Neural cell (in vitro differentiated cells): Measurements from ENCODE around the gene CNTFR. TPM values are rescaled to one million over a fixed set of nuclear protein-coding genes. Genes with fewer than 3 reads are reported as not detected.
A peak's percentile ranks its signal among the peaks of the same experiment; 100 is the strongest.

Source experiments
- H2AFZ ChIP-seq: fragments of 200-600, 300-800 bp; sonication (generic), shearing (Covaris generic); 2 replicates; pipeline ENCODE4 v1.6.0; 2014; ENCODE audit warnings: low read depth, mild to moderate bottlenecking, antibody characterized with exemption, low read length, moderate library complexity
- H3F3A ChIP-seq: fragments of 200-600 bp; shearing (Covaris generic); 2 replicates; pipeline ENCODE4 v1.6.1; 2016; ENCODE audit warnings: mild to moderate bottlenecking, moderate library complexity, mixed read lengths, antibody characterized with exemption, low read length; ENCODE audit not compliant: insufficient read depth, poor library complexity, severe bottlenecking
- H3K27ac ChIP-seq: fragments of 200-600, 300-800 bp; sonication (generic), shearing (Covaris generic); 2 replicates; pipeline ENCODE4 v1.5.1; 2014; ENCODE audit warnings: mild to moderate bottlenecking, low read length, moderate library complexity
- H3K27me3 ChIP-seq: fragments of 300-800, 200-600 bp; sonication (generic), shearing (Covaris generic); 2 replicates; pipeline ENCODE4 v1.6.0; 2014; ENCODE audit warnings: mild to moderate bottlenecking, low read depth, low read length, moderate library complexity; ENCODE audit not compliant: insufficient read depth
- H3K36me3 ChIP-seq: fragments of 300-800, 200-600 bp; sonication (generic), shearing (Covaris generic); 2 replicates; pipeline ENCODE4 v1.5.1; 2014; ENCODE audit warnings: mild to moderate bottlenecking, antibody characterized with exemption, low read length, moderate library complexity; ENCODE audit not compliant: insufficient read depth
- H3K4me2 ChIP-seq: fragments of 300-800, 200-600 bp; sonication (generic), shearing (Covaris generic); 2 replicates; pipeline ENCODE4 v1.6.0; 2014; ENCODE audit warnings: mild to moderate bottlenecking, low read length
- H3K4me3 ChIP-seq: fragments of 300-800, 200-600 bp; sonication (generic), shearing (Covaris generic); 2 replicates; pipeline ENCODE4 v1.5.1; 2014; ENCODE audit warnings: mild to moderate bottlenecking, low read length, moderate library complexity
- H3K79me2 ChIP-seq: fragments of 200-600 bp; shearing (Covaris generic); replicated peaks from 2 replicates; pipeline ENCODE4 v1.6.0; 2014; ENCODE audit warnings: mild to moderate bottlenecking, low read length, moderate library complexity; ENCODE audit not compliant: insufficient read depth
- H3K9ac ChIP-seq: fragments of 300-800, 200-600 bp; sonication (generic), shearing (Covaris generic); 2 replicates; pipeline ENCODE4 v1.6.1; 2016; ENCODE audit warnings: mild to moderate bottlenecking, low read length, mixed read lengths
- H3K9me2 ChIP-seq: fragments of 200-600 bp; shearing (Covaris generic); 2 replicates; pipeline ENCODE4 v1.6.1; 2016; ENCODE audit warnings: mild to moderate bottlenecking, low read length, mixed read lengths; ENCODE audit not compliant: insufficient read depth
- H3K9me3 ChIP-seq: fragments of 200-600, 300-800 bp; sonication (generic), shearing (Covaris generic); 2 replicates; pipeline ENCODE4 v1.6.1; 2016; ENCODE audit warnings: mild to moderate bottlenecking, mixed run types, low read length, moderate library complexity, mixed read lengths
- H4K20me1 ChIP-seq: fragments of 200-600 bp; shearing (Covaris generic); 2 replicates; pipeline ENCODE4 v1.6.1; 2016; ENCODE audit warnings: mild to moderate bottlenecking, mixed run types; ENCODE audit not compliant: insufficient read depth
- EP300 ChIP-seq: fragments of 450-650 bp; conservative IDR thresholded peaks from 2 replicates; pipeline ENCODE4 v1.6.1; 2014; ENCODE audit warnings: antibody characterized with exemption, mild to moderate bottlenecking, moderate library complexity; ENCODE audit not compliant: poor library complexity, severe bottlenecking
- EZH2 ChIP-seq: fragments of 200-600, 300-800 bp; shearing (Covaris generic), sonication (generic); IDR thresholded peaks from 2 replicates; pipeline ENCODE4 v1.6.1; 2014; ENCODE audit warnings: antibody characterized with exemption, low read length, borderline replicate concordance, mild to moderate bottlenecking; ENCODE audit not compliant: insufficient read depth, poor library complexity, severe bottlenecking
- MXI1 ChIP-seq: fragments of 450-650 bp; conservative IDR thresholded peaks from 2 replicates; pipeline ENCODE4 v1.6.1; 2014; ENCODE audit warnings: antibody characterized with exemption, mild to moderate bottlenecking; ENCODE audit not compliant: poor library complexity, severe bottlenecking
- POLR2AphosphoS5 ChIP-seq: IDR thresholded peaks from 2 replicates; pipeline ENCODE4 v1.6.1; 2012
- RAD21 ChIP-seq: fragments of 450-650 bp; conservative IDR thresholded peaks from 2 replicates; pipeline ENCODE4 v1.6.1; 2014; ENCODE audit warnings: antibody characterized with exemption, mild to moderate bottlenecking, moderate library complexity
- REST ChIP-seq: IDR thresholded peaks from 2 replicates; pipeline ENCODE4 v1.6.1; 2012; ENCODE audit warnings: borderline replicate concordance
- SMC3 ChIP-seq: fragments of 450-650 bp; conservative IDR thresholded peaks from 2 replicates; pipeline ENCODE4 v1.6.1; 2014; ENCODE audit warnings: antibody characterized with exemption, mild to moderate bottlenecking, moderate library complexity; ENCODE audit not compliant: poor library complexity
- TAF1 ChIP-seq: IDR thresholded peaks from 2 replicates; pipeline ENCODE4 v1.6.1; 2012; ENCODE audit warnings: low read depth
- polyA plus RNA-seq: library from polyadenylated mRNA; depleted of rRNA; stranded (reverse); fragments of >200 nt; gene quantifications from 2 replicates; pipeline ENCODE4 v1.2.3, GENCODE V29; 2014
- TF ChIP-seq, protein P1 (sequence below): fragments of 450-650 bp; IDR thresholded peaks from 2 replicates; pipeline ENCODE4 v1.5.1; 2014; ENCODE audit warnings: antibody characterized with exemption, mild to moderate bottlenecking, moderate library complexity; ENCODE audit not compliant: poor library complexity, severe bottlenecking

The CNTFR gene
- polyA plus RNA-seq, 1 donor from 2014 or later, result 19.0 TPM

DNA sequence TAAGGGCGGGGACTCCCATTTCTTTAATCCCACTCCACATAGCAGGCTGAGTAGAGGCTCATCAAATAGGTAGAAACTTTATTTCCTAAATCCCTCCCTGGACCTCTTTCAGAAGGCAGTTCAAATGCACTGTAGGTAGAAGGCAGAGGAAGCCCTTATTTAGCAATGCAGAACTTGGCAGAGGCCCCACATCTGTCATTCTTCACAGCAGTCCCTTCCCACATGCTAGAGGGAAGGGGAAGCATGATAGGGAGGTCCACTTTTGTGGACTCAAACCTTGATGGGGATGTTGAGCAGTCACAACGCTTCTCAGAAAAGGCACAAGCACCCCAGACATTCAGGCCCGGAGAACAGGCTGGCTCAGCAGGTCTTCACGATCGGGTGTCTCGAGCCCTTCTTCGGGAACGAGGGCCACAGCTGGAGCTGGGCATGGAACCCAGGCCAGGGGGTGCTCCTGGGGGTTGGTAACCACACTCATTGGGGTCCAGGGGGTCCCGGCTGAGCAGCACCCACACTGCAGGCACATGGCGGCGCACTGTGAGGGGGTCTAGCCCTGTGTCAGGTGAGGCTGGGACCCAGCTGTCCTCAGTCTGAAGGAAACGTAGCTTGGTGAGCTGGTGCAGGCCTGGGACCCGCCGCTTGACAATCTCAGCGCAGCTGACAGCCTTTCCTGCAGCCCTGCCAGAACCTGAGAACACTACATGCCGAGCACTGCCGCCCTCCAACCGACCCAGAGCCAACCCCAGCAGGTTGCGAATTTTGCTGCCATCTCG, 21.1 kb upstream of the CNTFR start:
- H3K4me3 ChIP-seq, result peak overlapping the region; percentile 86
- no peak overlapping the region for H3K27ac ChIP-seq
- peak overlapping the region; percentile 85 for H3K9ac ChIP-seq
- no peak for TF ChIP-seq EP300
- TF ChIP-seq, protein P1, sequence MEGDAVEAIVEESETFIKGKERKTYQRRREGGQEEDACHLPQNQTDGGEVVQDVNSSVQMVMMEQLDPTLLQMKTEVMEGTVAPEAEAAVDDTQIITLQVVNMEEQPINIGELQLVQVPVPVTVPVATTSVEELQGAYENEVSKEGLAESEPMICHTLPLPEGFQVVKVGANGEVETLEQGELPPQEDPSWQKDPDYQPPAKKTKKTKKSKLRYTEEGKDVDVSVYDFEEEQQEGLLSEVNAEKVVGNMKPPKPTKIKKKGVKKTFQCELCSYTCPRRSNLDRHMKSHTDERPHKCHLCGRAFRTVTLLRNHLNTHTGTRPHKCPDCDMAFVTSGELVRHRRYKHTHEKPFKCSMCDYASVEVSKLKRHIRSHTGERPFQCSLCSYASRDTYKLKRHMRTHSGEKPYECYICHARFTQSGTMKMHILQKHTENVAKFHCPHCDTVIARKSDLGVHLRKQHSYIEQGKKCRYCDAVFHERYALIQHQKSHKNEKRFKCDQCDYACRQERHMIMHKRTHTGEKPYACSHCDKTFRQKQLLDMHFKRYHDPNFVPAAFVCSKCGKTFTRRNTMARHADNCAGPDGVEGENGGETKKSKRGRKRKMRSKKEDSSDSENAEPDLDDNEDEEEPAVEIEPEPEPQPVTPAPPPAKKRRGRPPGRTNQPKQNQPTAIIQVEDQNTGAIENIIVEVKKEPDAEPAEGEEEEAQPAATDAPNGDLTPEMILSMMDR, result no peak
- no peak for TF ChIP-seq EZH2
- no peak for TF ChIP-seq MXI1
- TF ChIP-seq SMC3, result no peak
- TF ChIP-seq REST, result no peak
- no peak for TF ChIP-seq RAD21
- TF ChIP-seq TAF1, result no peak
- TF ChIP-seq POLR2AphosphoS5, result no peak
- H4K20me1 ChIP-seq, result no peaks in the 10 kb centered on the region
- H3K9me2 ChIP-seq, result no peaks in the 10 kb centered on the region
- no peaks in the 10 kb centered on the region for H3K9me3 ChIP-seq
- no peak overlapping the region for H3K4me2 ChIP-seq
- no peaks in the 10 kb centered on the region for H3F3A ChIP-seq
- H3K79me2 ChIP-seq, result no peaks in the 10 kb centered on the region
- no peaks in the 10 kb centered on the region for H3K27me3 ChIP-seq
- no peaks in the 10 kb centered on the region for H3K36me3 ChIP-seq
- no peak overlapping the region for H2AFZ ChIP-seq

DNA sequence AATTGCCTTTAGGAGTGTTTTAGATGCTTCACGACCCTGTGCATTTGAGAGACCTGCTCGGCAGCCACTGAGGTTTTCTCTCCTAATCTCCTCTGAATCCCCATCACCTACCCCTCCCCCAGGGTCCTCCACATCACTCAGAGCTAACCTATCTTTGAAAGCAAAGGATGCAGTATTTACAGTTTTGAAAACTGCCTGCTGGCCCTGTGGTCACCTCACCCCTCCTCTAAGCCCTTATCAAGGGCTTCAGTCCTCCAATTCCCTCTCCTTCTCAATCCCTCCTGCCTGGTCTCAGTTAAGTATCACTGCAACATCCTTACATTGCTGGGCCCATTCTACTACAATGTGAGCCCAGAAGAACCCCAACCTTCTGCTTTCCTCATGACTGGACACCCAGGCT, 17.8 kb upstream of the CNTFR start:
- Histone ChIP-seq H3K4me3 (no peak overlapping the region), H3K36me3 (no peaks in the 10 kb centered on the region)

More for the DNA sequence above, 17.8 kb upstream of the CNTFR start:
- no peaks in the 10 kb centered on the region for H3K79me2 ChIP-seq
- H2AFZ ChIP-seq, result no peak overlapping the region
- H3K27me3 ChIP-seq, result no peaks in the 10 kb centered on the region
- H3K9me2 ChIP-seq, result no peaks in the 10 kb centered on the region
- no peak overlapping the region for H3K4me2 ChIP-seq
- H3K9me3 ChIP-seq, result no peaks in the 10 kb centered on the region
- no peaks in the 10 kb centered on the region for H4K20me1 ChIP-seq
- no peak overlapping the region for H3K9ac ChIP-seq
- H3K27ac ChIP-seq, result no peak overlapping the region
- TF ChIP-seq TAF1 (no peak), MXI1 (no peak), EZH2 (no peak)
- H3F3A ChIP-seq, result no peaks in the 10 kb centered on the region
